NOMO-1 treated with DMSO at 0.1 percent for 48 hours (cell line): ENCODE results near the gene GALNT10.
"Not testable (repeated sequence)": the region's sequence is repeated elsewhere in the genome, so short reads cannot be mapped to it uniquely, and the experiment has no call there.

Source experiments
- DNase-seq: peaks from one replicate; lab custom pipeline; 2025; ENCODE audit not compliant: unreplicated experiment; lab: John Stamatoyannopoulos, UW

Gene GALNT10

GRCh38 chr5:154349626-154350264 is 159.2 kb downstream of the GALNT10 start:
- no peak for DNase-seq

GRCh38 chr5:154351141-154351540 is 160.6 kb downstream of the GALNT10 start:
- DNase-seq: no peak

GRCh38 chr5:154351566-154351965 is 161.0 kb downstream of the GALNT10 start:
- no peak for DNase-seq

- no peak for DNase-seq
Observed at GRCh38 chr5:154352960-154353548, 162.5 kb downstream of the GALNT10 start.

- DNase-seq: no peak
Observed at GRCh38 chr5:154355129-154355611, 164.6 kb downstream of the GALNT10 start.

- no peak for DNase-seq
Observed at GRCh38 chr5:154356020-154356655, 165.6 kb downstream of the GALNT10 start.

- DNase-seq: no peak
Observed at GRCh38 chr5:154356958-154357357, 166.4 kb downstream of the GALNT10 start.

GRCh38 chr5:154358516-154359220 is 168.1 kb downstream of the GALNT10 start:
- no peak for DNase-seq

- DNase-seq: no peak
Observed at GRCh38 chr5:154359221-154359573, 168.7 kb downstream of the GALNT10 start.

- DNase-seq: not testable (repeated sequence)
Observed at GRCh38 chr5:154360241-154360640, 169.7 kb downstream of the GALNT10 start.

GRCh38 chr5:154363411-154363810 is 172.9 kb downstream of the GALNT10 start:
- DNase-seq: no peak

- no peak for DNase-seq
Observed at GRCh38 chr5:154364771-154365170, 174.2 kb downstream of the GALNT10 start.

GRCh38 chr5:154365823-154366222 is 175.3 kb downstream of the GALNT10 start:
- no peak for DNase-seq

GRCh38 chr5:154366353-154366752 is 175.8 kb downstream of the GALNT10 start:
- no peak for DNase-seq

- no peak for DNase-seq
Observed at GRCh38 chr5:154367101-154367500, 176.6 kb downstream of the GALNT10 start.

GRCh38 chr5:154368041-154368800 is 177.7 kb downstream of the GALNT10 start:
- no peak for DNase-seq

GRCh38 chr5:154369682-154370081 is 179.1 kb downstream of the GALNT10 start:
- no peak for DNase-seq

- DNase-seq: no peak
Observed at GRCh38 chr5:154370119-154370518, 179.6 kb downstream of the GALNT10 start.

GRCh38 chr5:154370813-154371212 is 180.3 kb downstream of the GALNT10 start:
- DNase-seq: no peak

GRCh38 chr5:154371687-154372086 is 181.2 kb downstream of the GALNT10 start:
- DNase-seq: no peak

- DNase-seq: no peak
Observed at GRCh38 chr5:154372661-154373060, 182.1 kb downstream of the GALNT10 start.
